Astrocyte of the spinal cord (primary cell): ENCODE data around the gene MATN1.
A peak's percentile ranks its signal among the peaks of the same experiment; 100 is the strongest.

Source experiments
- DNase-seq: peaks from one replicate; pipeline ENCODE4 v3.0.0; 2011; ENCODE audit warnings: low read depth, low spot score
- H3K4me3 ChIP-seq: 2 replicates; pipeline ENCODE4 v1.5.1; 2011; ENCODE audit warnings: low read depth, mild to moderate bottlenecking, low read length, moderate library complexity
- CTCF ChIP-seq: IDR thresholded peaks from 2 replicates; pipeline ENCODE4 v1.5.1; 2012; ENCODE audit warnings: low read depth, mild to moderate bottlenecking, low read length, inconsistent platforms
- in situ Hi-C: cut with HindIII; loops from 2 replicates; pipeline ENCODE4 v1.10.0; 2017; ENCODE audit warnings: low sequenced_read_pairs

The MATN1 gene

GRCh38 chr1:30718091-30718635 is 5.2 kb downstream of the MATN1 start:
- peak overlapping the region; percentile 40 for H3K4me3 ChIP-seq

GRCh38 chr1:30716646-30717045 is 6.7 kb downstream of the MATN1 start:
- TF ChIP-seq CTCF, result no peak
- no peak for DNase-seq
- in situ Hi-C loops, result no loop called here
- no peak overlapping the region for H3K4me3 ChIP-seq

More at GRCh38 chr1:30718091-30718635, 5.2 kb downstream of the MATN1 start:
- in situ Hi-C loops, result no loop called here
- no peak for TF ChIP-seq CTCF
- peak; percentile 98 for DNase-seq

- in situ Hi-C loops, result no loop called here
- no peak overlapping the region for H3K4me3 ChIP-seq
- TF ChIP-seq CTCF, result no peak
- no peak for DNase-seq
These were observed 7.5 kb downstream of the MATN1 start for GRCh38 chr1:30715886-30716285.

DNA sequence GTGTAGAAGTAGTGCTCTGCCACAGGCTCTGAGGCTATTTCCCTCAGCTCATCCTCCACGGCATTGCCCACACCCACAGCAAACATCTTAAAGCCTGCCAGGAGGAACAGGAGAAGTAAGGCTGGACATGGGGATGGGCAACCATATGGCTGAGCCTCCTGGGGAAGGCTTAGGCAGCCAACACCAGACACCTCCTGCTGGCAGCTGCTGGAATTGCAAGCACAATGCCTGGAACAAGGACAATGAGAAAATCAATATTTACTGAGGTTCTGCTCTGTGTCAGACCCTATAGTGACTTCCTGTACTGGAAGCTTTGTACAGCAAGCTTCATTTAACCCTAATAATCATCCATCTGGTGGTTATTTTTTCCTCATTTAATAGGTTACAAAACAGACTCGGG is 8.2 kb downstream of the MATN1 start:
- in situ Hi-C loops, result no loop called here
- TF ChIP-seq CTCF, result peak; percentile 39
- no peak for DNase-seq
- no peak overlapping the region for H3K4me3 ChIP-seq

GRCh38 chr1:30714536-30715090 is 8.8 kb downstream of the MATN1 start:
- H3K4me3 ChIP-seq, result no peak overlapping the region
- TF ChIP-seq CTCF, result no peak
- in situ Hi-C loops, result no loop called here
- no peak for DNase-seq

DNA sequence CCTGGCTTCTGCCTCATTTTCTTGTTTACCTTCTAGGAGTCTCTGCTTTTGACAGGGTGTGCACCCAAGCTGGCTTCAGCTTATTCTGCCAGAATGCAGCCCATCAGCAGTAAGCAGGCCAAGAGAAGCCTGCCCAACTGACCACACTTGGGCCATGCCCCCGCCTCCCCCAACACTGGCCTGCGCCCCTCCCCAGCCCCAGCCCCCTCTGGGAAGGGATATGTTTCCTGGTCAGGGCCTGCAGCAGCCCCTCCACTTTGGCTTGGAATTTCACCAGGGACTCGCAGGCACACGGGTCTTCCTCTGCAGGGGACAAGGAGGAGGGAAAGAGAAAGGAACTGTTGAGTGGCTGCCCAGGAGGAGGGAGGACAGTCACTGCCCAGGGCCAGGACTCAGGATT is 9.4 kb downstream of the MATN1 start:
- TF ChIP-seq CTCF, result no peak
- no peak for DNase-seq
- in situ Hi-C loops, result no loop called here
- H3K4me3 ChIP-seq, result no peak overlapping the region

DNA sequence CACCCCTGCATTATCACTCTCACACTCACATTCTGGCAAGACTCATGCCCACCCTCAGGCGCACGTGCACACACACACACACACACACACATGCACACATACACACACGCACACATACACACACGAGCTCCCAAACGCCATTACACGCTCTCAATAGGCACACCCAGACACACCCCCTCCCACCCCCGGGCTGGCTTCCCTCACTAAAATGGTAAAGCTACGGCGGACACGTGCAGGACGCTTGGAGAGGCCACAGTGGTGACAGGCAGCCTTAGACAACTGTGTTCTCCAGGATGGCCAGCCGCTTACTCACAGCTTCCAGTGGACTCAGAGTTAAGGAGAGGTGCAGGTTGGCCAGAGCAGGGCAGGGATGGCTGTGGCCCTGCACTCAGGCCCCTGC is 10.1 kb downstream of the MATN1 start:
- in situ Hi-C loops, result no loop called here
- DNase-seq, result no peak
- no peak for TF ChIP-seq CTCF
- no peak overlapping the region for H3K4me3 ChIP-seq
